GM23338 (cell line): ENCODE data around the gene CSNK2B. TPM values are rescaled to one million over a fixed set of nuclear protein-coding genes. Genes with fewer than 3 reads are reported as not detected.
A peak's percentile ranks its signal among the peaks of the same experiment; 100 is the strongest.

Experiments used
- ATAC-seq: fragments of 200-7000 bp; cut with Tn5 transposase; 3 replicates; pipeline ENCODE4 v1.9.1; 2020
- DNase-seq: peaks from one replicate; pipeline ENCODE4 v3.0.0-alpha.2; 2015; ENCODE audit warnings: low spot score
- H2AFZ ChIP-seq: fragments of 200-600 bp; sonication (generic); 2 replicates; pipeline ENCODE4 v1.8.0; 2016; ENCODE audit warnings: antibody characterized with exemption, mild to moderate bottlenecking, moderate library complexity
- H3F3A ChIP-seq: fragments of 200-600 bp; sonication (generic); replicated peaks from 2 replicates; pipeline ENCODE4 v1.8.0; 2017; ENCODE audit warnings: antibody characterized with exemption, mixed run types, low read depth
- H3K27ac ChIP-seq: fragments of 200-600 bp; sonication (generic); 2 replicates; pipeline ENCODE4 v1.6.1; 2016; ENCODE audit warnings: low read depth
- H3K27me3 ChIP-seq: fragments of 200-600 bp; sonication (generic); 2 replicates; pipeline ENCODE4 v1.8.0; 2016; ENCODE audit warnings: mild to moderate bottlenecking, mixed run types, moderate library complexity; ENCODE audit not compliant: insufficient read depth
- H3K36me3 ChIP-seq: fragments of 200-600 bp; sonication (generic); 2 replicates; pipeline ENCODE4 v1.8.0; 2016; ENCODE audit warnings: mild to moderate bottlenecking; ENCODE audit not compliant: insufficient read depth
- H3K4me1 ChIP-seq: fragments of 200-600 bp; sonication (generic); 2 replicates; pipeline ENCODE4 v1.8.0; 2016; ENCODE audit warnings: mild to moderate bottlenecking, moderate library complexity; ENCODE audit not compliant: insufficient read depth
- H3K4me2 ChIP-seq: fragments of 200-600 bp; sonication (generic); 2 replicates; pipeline ENCODE4 v1.7.1; 2017; ENCODE audit warnings: mixed run types
- H3K4me3 ChIP-seq: fragments of 200-600 bp; sonication (generic); 2 replicates; pipeline ENCODE4 v1.6.1; 2016; ENCODE audit warnings: mixed run types
- H3K79me2 ChIP-seq: fragments of 200-600 bp; sonication (generic); replicated peaks from 2 replicates; pipeline ENCODE4 v1.8.0; 2017; ENCODE audit warnings: mild to moderate bottlenecking; ENCODE audit not compliant: insufficient read depth
- H3K9me2 ChIP-seq: fragments of 200-600 bp; sonication (generic); 2 replicates; pipeline ENCODE4 v1.8.0; 2017; ENCODE audit not compliant: insufficient read depth
- H4K20me1 ChIP-seq: fragments of 200-600 bp; sonication (generic); replicated peaks from 2 replicates; pipeline ENCODE4 v1.8.0; 2017; ENCODE audit warnings: mild to moderate bottlenecking; ENCODE audit not compliant: insufficient read depth
- H3K27ac Mint-ChIP-seq: 2 replicates; pipeline ENCODE4 v1.8.0; 2020; ENCODE audit warnings: inconsistent platforms, mild to moderate bottlenecking, moderate library complexity, mixed read lengths
- H3K27me3 Mint-ChIP-seq: 3 replicates; pipeline ENCODE4 v1.8.0; 2022; ENCODE audit warnings: low read depth, mild to moderate bottlenecking, moderate library complexity, mixed read lengths, inconsistent platforms; ENCODE audit not compliant: insufficient read depth, poor library complexity
- H3K36me3 Mint-ChIP-seq: 3 replicates; pipeline ENCODE4 v1.8.0; 2021; ENCODE audit warnings: low read depth, mild to moderate bottlenecking, inconsistent platforms, moderate library complexity, mixed read lengths
- H3K4me1 Mint-ChIP-seq: 3 replicates; pipeline ENCODE4 v1.8.0; 2020; ENCODE audit warnings: mild to moderate bottlenecking, inconsistent platforms, mixed read lengths
- H3K4me3 Mint-ChIP-seq: 3 replicates; pipeline ENCODE4 v1.8.0; 2021; ENCODE audit warnings: moderate library complexity, mild to moderate bottlenecking, inconsistent platforms, mixed read lengths
- H3K9me3 Mint-ChIP-seq: 3 replicates; pipeline ENCODE4 v1.8.0; 2020; ENCODE audit warnings: moderate library complexity, mild to moderate bottlenecking, inconsistent platforms, mixed read lengths
- CREB1 ChIP-seq: fragments of 250-450 bp; sonication (Bioruptor Pico); IDR thresholded peaks from 2 replicates; pipeline ENCODE4 v1.5.0; 2020; ENCODE audit warnings: low read depth, mild to moderate bottlenecking, moderate library complexity
- NANOG ChIP-seq: IDR thresholded peaks from 2 replicates; pipeline ENCODE4 v1.6.1; 2016; ENCODE audit warnings: antibody characterized with exemption, borderline replicate concordance
- REST ChIP-seq: IDR thresholded peaks from one replicate; pipeline ENCODE4 v1.6.1; 2018; ENCODE audit warnings: antibody characterized with exemption; ENCODE audit not compliant: unreplicated experiment
- STAT1 ChIP-seq: IDR thresholded peaks from one replicate; pipeline ENCODE4 v1.6.1; 2016; ENCODE audit warnings: antibody characterized with exemption; ENCODE audit not compliant: unreplicated experiment
- ZNF331 ChIP-seq: fragments of 250-450 bp; sonication (Bioruptor Pico); IDR thresholded peaks from 2 replicates; pipeline ENCODE4 v1.5.0; 2020; ENCODE audit warnings: low read depth, mild to moderate bottlenecking, moderate library complexity
- ZNF462 ChIP-seq: fragments of 250-450 bp; sonication (Bioruptor Pico); IDR thresholded peaks from 2 replicates; pipeline ENCODE4 v1.5.0; 2020; ENCODE audit warnings: mild to moderate bottlenecking, moderate library complexity
- polyA plus RNA-seq: library from polyadenylated mRNA; unstranded; fragments of >200 nt; fragmentation: Nextera tagmentation; extraction: Ambion mirVana; gene quantifications from 2 replicates; pipeline ENCODE4 v1.2.1, GENCODE V29; 2016
- total RNA-seq: library from RNA; depleted of rRNA; stranded (reverse); fragments of >200 nt; shearing (Covaris generic); gene quantifications from 2 replicates; pipeline ENCODE4 v1.2.3, GENCODE V29; 2014

Gene CSNK2B
- total and polyA plus RNA-seq, 2 experiments from 2014 or later = 260 to 271 TPM

- Histone ChIP-seq H2AFZ (peak overlapping the region; percentile 100), H3K9me2 (no peaks in the 10 kb centered on the region), H3K36me3 (no peaks in the 10 kb centered on the region), H4K20me1 (no peaks in the 10 kb centered on the region), H3K27me3 (no peaks in the 10 kb centered on the region), H3F3A (no peaks in the 10 kb centered on the region), H3K4me3 (peak overlapping the region; percentile 14; the same call in 1 of the 2 replicates), H3K4me1 (peaks cover 34% of the 10 kb centered on the region), H3K4me2 (peak overlapping the region; percentile 71), H3K27ac (no peak overlapping the region; the same call in 1 of the 2 replicates), H3K79me2 (no peaks in the 10 kb centered on the region)
- Mint-ChIP-seq H3K4me1 (peaks cover 43% of the 10 kb centered on the region), H3K4me3 (no peak overlapping the region; the same call in 2 of the 3 replicates), H3K27me3 (peaks cover 14% of the 10 kb centered on the region), H3K36me3 (no peaks in the 10 kb centered on the region; the same call in 2 of the 3 replicates), H3K9me3 (no peaks in the 10 kb centered on the region), H3K27ac (peak overlapping the region; percentile 69)
- TF ChIP-seq ZNF331 (CRISPR knock-in tag) (no peak), CREB1 (CRISPR knock-in tag) (no peak), NANOG (no peak), STAT1 (no peak), REST (no peak)
- ATAC-seq = peak; percentile 43
- DNase-seq = peak; percentile 55
Measured at GRCh38 chr6:31713991-31714684, 48.3 kb downstream of the CSNK2B start.

GRCh38 chr6:31715022-31715958 is 49.4 kb downstream of the CSNK2B start, which contains the start of gene LY6G6D:
Gene LY6G6D, plus strand, starts transcription at chr6:31715348. Its CDS starts 8 bp downstream, at chr6:31715356.
- Mint-ChIP-seq H3K4me1 (peaks cover 45% of the 10 kb centered on the region), H3K36me3 (no peaks in the 10 kb centered on the region; the same call in 2 of the 3 replicates), H3K4me3 (no peak within 1 kb of the TSS), H3K9me3 (no peaks in the 10 kb centered on the region), H3K27me3 (peaks cover 16% of the 10 kb centered on the region), H3K27ac (peak within 1 kb of the TSS; percentile 69)
- Histone ChIP-seq H3K4me1 (peaks cover 34% of the 10 kb centered on the region), H3K4me3 (no peak within 1 kb of the TSS), H3K36me3 (no peaks in the 10 kb centered on the region), H3F3A (no peaks in the 10 kb centered on the region), H3K9me2 (no peaks in the 10 kb centered on the region), H3K79me2 (no peaks in the 10 kb centered on the region), H4K20me1 (no peaks in the 10 kb centered on the region), H3K27me3 (no peaks in the 10 kb centered on the region), H2AFZ (peak within 1 kb of the TSS; percentile 100), H3K4me2 (peak within 1 kb of the TSS; percentile 71), H3K27ac (no peak within 1 kb of the TSS; the same call in 1 of the 2 replicates)
- DNase-seq = peak; percentile 24
- no peak for ATAC-seq
- no peak for TF ChIP-seq ZNF331 (CRISPR knock-in tag)
- TF ChIP-seq ZNF462 (CRISPR knock-in tag) = no peak
